ENCODE measurements around the gene TFRC.

DNA sequence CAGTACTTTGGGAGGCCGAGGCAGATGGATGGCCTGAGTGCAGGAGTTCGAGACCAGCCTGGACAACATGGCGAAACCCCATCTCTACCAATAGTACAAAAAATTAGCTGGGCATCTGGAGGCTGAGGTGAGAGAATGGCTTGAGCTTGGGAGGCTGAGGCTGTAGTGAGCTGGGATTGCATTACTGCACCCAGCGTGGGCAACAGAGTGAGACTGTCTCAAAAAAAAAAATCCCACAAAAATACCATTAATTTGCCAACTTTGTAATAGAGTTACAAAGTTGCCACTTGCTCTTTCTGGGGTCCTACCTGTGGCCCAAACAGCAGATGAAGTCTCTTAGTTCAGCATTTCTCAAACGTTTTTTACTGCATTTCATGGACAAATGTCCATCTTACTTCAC, 6.0 kb upstream of the TFRC start:
- TF ChIP-seq EZH2 (IDR thresholded peaks at IDR 0.05; ENCODE audit: low read depth, unreplicated experiment) (no peak), POLR2AphosphoS5 (IDR thresholded peaks at IDR 0.05; ENCODE audit: low read depth) (no peak), CTCF (conservative IDR thresholded peaks at IDR 0.05; ENCODE audit: low read depth in 2 of 2) (no peak), EZH2phosphoT487 (IDR thresholded peaks at IDR 0.05; ENCODE audit: unreplicated experiment) (no peak), CREB1 (CRISPR knock-in tag; IDR thresholded peaks at IDR 0.05; ENCODE audit: low read depth) (no peak), REST (IDR thresholded peaks at IDR 0.05; ENCODE audit: unreplicated experiment) (no peak), NANOG (IDR thresholded peaks at IDR 0.05; ENCODE audit: borderline replicate concordance) (no peak), JUNB (IDR thresholded peaks at IDR 0.05; ENCODE audit: unreplicated experiment) (no peak), ZNF331 (CRISPR knock-in tag; IDR thresholded peaks at IDR 0.05; ENCODE audit: low read depth) (no peak), STAT1 (IDR thresholded peaks at IDR 0.05; ENCODE audit: unreplicated experiment) (no peak), ZNF114 (CRISPR knock-in tag; IDR thresholded peaks at IDR 0.05) (no peak)
- TF ChIP-seq, protein P1, sequence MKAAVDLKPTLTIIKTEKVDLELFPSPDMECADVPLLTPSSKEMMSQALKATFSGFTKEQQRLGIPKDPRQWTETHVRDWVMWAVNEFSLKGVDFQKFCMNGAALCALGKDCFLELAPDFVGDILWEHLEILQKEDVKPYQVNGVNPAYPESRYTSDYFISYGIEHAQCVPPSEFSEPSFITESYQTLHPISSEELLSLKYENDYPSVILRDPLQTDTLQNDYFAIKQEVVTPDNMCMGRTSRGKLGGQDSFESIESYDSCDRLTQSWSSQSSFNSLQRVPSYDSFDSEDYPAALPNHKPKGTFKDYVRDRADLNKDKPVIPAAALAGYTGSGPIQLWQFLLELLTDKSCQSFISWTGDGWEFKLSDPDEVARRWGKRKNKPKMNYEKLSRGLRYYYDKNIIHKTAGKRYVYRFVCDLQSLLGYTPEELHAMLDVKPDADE (IDR thresholded peaks at IDR 0.05): no peak
- TF ChIP-seq, protein P2, sequence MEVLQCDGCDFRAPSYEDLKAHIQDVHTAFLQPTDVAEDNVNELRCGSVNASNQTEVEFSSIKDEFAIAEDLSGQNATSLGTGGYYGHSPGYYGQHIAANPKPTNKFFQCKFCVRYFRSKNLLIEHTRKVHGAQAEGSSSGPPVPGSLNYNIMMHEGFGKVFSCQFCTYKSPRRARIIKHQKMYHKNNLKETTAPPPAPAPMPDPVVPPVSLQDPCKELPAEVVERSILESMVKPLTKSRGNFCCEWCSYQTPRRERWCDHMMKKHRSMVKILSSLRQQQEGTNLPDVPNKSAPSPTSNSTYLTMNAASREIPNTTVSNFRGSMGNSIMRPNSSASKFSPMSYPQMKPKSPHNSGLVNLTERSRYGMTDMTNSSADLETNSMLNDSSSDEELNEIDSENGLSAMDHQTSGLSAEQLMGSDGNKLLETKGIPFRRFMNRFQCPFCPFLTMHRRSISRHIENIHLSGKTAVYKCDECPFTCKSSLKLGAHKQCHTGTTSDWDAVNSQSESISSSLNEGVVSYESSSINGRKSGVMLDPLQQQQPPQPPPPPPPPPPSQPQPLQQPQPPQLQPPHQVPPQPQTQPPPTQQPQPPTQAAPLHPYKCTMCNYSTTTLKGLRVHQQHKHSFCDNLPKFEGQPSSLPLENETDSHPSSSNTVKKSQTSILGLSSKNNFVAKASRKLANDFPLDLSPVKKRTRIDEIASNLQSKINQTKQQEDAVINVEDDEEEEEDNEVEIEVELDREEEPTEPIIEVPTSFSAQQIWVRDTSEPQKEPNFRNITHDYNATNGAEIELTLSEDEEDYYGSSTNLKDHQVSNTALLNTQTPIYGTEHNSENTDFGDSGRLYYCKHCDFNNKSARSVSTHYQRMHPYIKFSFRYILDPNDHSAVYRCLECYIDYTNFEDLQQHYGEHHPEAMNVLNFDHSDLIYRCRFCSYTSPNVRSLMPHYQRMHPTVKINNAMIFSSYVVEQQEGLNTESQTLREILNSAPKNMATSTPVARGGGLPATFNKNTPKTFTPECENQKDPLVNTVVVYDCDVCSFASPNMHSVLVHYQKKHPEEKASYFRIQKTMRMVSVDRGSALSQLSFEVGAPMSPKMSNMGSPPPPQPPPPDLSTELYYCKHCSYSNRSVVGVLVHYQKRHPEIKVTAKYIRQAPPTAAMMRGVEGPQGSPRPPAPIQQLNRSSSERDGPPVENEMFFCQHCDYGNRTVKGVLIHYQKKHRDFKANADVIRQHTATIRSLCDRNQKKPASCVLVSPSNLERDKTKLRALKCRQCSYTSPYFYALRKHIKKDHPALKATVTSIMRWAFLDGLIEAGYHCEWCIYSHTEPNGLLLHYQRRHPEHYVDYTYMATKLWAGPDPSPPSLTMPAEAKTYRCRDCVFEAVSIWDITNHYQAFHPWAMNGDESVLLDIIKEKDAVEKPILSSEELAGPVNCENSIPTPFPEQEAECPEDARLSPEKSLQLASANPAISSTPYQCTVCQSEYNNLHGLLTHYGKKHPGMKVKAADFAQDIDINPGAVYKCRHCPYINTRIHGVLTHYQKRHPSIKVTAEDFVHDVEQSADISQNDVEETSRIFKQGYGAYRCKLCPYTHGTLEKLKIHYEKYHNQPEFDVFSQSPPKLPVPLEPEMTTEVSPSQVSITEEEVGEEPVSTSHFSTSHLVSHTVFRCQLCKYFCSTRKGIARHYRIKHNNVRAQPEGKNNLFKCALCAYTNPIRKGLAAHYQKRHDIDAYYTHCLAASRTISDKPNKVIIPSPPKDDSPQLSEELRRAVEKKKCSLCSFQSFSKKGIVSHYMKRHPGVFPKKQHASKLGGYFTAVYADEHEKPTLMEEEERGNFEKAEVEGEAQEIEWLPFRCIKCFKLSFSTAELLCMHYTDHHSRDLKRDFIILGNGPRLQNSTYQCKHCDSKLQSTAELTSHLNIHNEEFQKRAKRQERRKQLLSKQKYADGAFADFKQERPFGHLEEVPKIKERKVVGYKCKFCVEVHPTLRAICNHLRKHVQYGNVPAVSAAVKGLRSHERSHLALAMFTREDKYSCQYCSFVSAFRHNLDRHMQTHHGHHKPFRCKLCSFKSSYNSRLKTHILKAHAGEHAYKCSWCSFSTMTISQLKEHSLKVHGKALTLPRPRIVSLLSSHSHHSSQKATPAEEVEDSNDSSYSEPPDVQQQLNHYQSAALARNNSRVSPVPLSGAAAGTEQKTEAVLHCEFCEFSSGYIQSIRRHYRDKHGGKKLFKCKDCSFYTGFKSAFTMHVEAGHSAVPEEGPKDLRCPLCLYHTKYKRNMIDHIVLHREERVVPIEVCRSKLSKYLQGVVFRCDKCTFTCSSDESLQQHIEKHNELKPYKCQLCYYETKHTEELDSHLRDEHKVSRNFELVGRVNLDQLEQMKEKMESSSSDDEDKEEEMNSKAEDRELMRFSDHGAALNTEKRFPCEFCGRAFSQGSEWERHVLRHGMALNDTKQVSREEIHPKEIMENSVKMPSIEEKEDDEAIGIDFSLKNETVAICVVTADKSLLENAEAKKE (CRISPR knock-in tag; IDR thresholded peaks at IDR 0.05): no peak
